PC-3 (cell line): ENCODE data around the gene PXK. TPM values are rescaled to one million over a fixed set of nuclear protein-coding genes. Genes with fewer than 3 reads are reported as not detected.

ENCODE experiments used
- ATAC-seq: fragments of 200-7000 bp; cut with Tn5 transposase; 2 replicates; pipeline ENCODE4 v1.9.1; 2020; ENCODE audit warnings: mild to moderate bottlenecking, moderate library complexity
- BruUV-seq: library from RNA; stranded (reverse); fragments of 400-500 nt; replicated peaks from 2 replicates; lab custom pipeline; 2021; lab: Mats Ljungman, UMichigan
- CTCF ChIA-PET: fragments of 300-600 bp; sonication (Branson Sonifier 250); formaldehyde crosslinking; loops from one replicate; lab custom pipeline; 2022; ENCODE audit warnings: antibody characterized with exemption; lab: Charles Lee
- POLR2A ChIA-PET: fragments of 300-600 bp; sonication (Branson Sonifier 250); formaldehyde crosslinking; loops from one replicate; lab custom pipeline; 2022; ENCODE audit warnings: antibody characterized with exemption; ENCODE audit not compliant: unreplicated experiment; lab: Charles Lee
- DNase-seq: peaks from one replicate; pipeline ENCODE4 v3.0.0-alpha.2; 2015
- H2AFZ ChIP-seq: fragments of 300-600 bp; sonication (generic); 2 replicates; pipeline ENCODE4 v1.6.0; 2016; ENCODE audit warnings: antibody characterized with exemption, low read length
- H3F3A ChIP-seq: fragments of 300-600 bp; sonication (generic); one replicate; pipeline ENCODE4 v1.6.0; 2017; ENCODE audit warnings: antibody characterized with exemption, low read length, control low read depth, mild to moderate bottlenecking; ENCODE audit not compliant: unreplicated experiment
- H3K27ac ChIP-seq: fragments of 300-600 bp; sonication (generic); 2 replicates; pipeline ENCODE4 v1.5.1; 2016; ENCODE audit warnings: mild to moderate bottlenecking, low read length
- H3K27me3 ChIP-seq: fragments of 300-600 bp; sonication (generic); 2 replicates; pipeline ENCODE4 v1.6.1; 2016; ENCODE audit warnings: low read length, mixed read lengths
- H3K36me3 ChIP-seq: fragments of 300-600 bp; sonication (generic); 2 replicates; pipeline ENCODE4 v1.6.1; 2016; ENCODE audit warnings: low read depth, mixed run types, low read length, mixed read lengths
- H3K4me1 ChIP-seq: fragments of 300-600 bp; sonication (generic); 2 replicates; pipeline ENCODE4 v1.5.1; 2016; ENCODE audit warnings: low read length; ENCODE audit not compliant: insufficient read depth
- H3K4me2 ChIP-seq: fragments of 300-600 bp; sonication (generic); 2 replicates; pipeline ENCODE4 v1.6.0; 2016; ENCODE audit warnings: low read length
- H3K4me3 ChIP-seq: fragments of 300-600 bp; sonication (generic); 2 replicates; pipeline ENCODE4 v1.5.1; 2016; ENCODE audit warnings: mild to moderate bottlenecking, low read length, mixed read lengths
- H3K79me2 ChIP-seq: fragments of 300-600 bp; sonication (generic); 2 replicates; pipeline ENCODE4 v1.6.1; 2017; ENCODE audit warnings: low read length, mixed read lengths
- H3K9ac ChIP-seq: fragments of 300-600 bp; sonication (generic); 2 replicates; pipeline ENCODE4 v1.6.0; 2016; ENCODE audit warnings: mild to moderate bottlenecking, low read length
- H3K9me2 ChIP-seq: fragments of 300-600 bp; sonication (generic); replicated peaks from 2 replicates; pipeline ENCODE4 v1.6.1; 2016; ENCODE audit warnings: mixed run types, low read length, mixed read lengths
- H3K9me3 ChIP-seq: fragments of 300-600 bp; sonication (generic); 2 replicates; pipeline ENCODE4 v1.6.1; 2016; ENCODE audit warnings: low read length, mixed read lengths
- H4K20me1 ChIP-seq: fragments of 300-600 bp; sonication (generic); 2 replicates; pipeline ENCODE4 v1.6.1; 2016; ENCODE audit warnings: low read length, mixed read lengths
- EZH2 ChIP-seq: fragments of 300-600 bp; sonication (generic); IDR thresholded peaks from one replicate; pipeline ENCODE4 v1.6.1; 2017; ENCODE audit warnings: antibody characterized with exemption, mild to moderate bottlenecking, low read length; ENCODE audit not compliant: unreplicated experiment
- EZH2phosphoT487 ChIP-seq: fragments of 300-600 bp; sonication (generic); IDR thresholded peaks from 2 replicates; pipeline ENCODE4 v1.6.1; 2018; ENCODE audit warnings: mild to moderate bottlenecking, antibody characterized with exemption, low read length, borderline replicate concordance
- intact Hi-C: fragments of 100-400 bp; cut with micrococcal nuclease; formaldehyde crosslinking; loops from 2 replicates; pipeline ENCODE4 v1.9.0; 2023
- total RNA-seq: library from RNA; depleted of rRNA; stranded (reverse); fragments of >200 nt; gene quantifications from 2 replicates; pipeline ENCODE4 v1.2.3, GENCODE V29; 2014
- TF ChIP-seq, protein P1 (sequence below): fragments of 300-600 bp; sonication (generic); conservative IDR thresholded peaks from 2 replicates; pipeline ENCODE4 v1.5.1; 2017; ENCODE audit warnings: antibody characterized with exemption, low read depth, mild to moderate bottlenecking, low read length

Gene PXK
- total RNA-seq, 1 experiment from 2014 or later, result 14.5 TPM

DNA sequence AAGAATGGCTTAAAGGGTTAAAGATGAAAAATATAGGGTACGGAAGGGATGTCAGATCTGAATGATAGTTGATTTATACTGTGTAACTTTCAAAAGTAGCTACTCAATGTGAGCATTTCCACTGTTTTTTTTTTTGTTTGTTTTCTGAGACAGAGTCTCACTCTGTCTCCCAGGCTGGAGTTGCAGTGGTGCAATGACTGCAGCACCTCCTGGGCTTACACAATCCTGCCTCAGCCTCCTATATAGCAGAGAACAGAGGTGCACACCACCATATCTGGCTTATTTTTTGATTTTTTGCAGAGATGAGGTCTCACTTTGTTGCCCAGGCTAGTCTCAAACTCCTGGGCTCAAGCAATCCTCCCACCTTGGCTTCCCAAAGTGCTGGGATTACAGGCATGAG lies 9.9 kb upstream of the PXK start:
- intact Hi-C loops, result no loop called here
- no peak overlapping the region for H3K27ac ChIP-seq
- H3K9ac ChIP-seq, result no peak overlapping the region
- no peaks in the 10 kb centered on the region for H3K9me2 ChIP-seq
- BruUV-seq, result no TSS peak
- no peaks in the 10 kb centered on the region for H4K20me1 ChIP-seq
- no peaks in the 10 kb centered on the region for H3K9me3 ChIP-seq
- ChIA-PET POLR2A (no interaction called here), CTCF (no interaction called here)
- H3K4me1 ChIP-seq, result no peaks in the 10 kb centered on the region
- H3K79me2 ChIP-seq, result no peaks in the 10 kb centered on the region
- no peaks in the 10 kb centered on the region for H3K27me3 ChIP-seq
- H3K4me3 ChIP-seq, result no peak overlapping the region
- no peak overlapping the region for H2AFZ ChIP-seq
- no peak for ATAC-seq
- no peak overlapping the region for H3K4me2 ChIP-seq
- no peak for DNase-seq
- peaks cover 12% of the 10 kb centered on the region; the same call in 1 of the 2 replicates for H3K36me3 ChIP-seq
- TF ChIP-seq EZH2 (no peak), EZH2phosphoT487 (no peak)
- TF ChIP-seq, protein P1, sequence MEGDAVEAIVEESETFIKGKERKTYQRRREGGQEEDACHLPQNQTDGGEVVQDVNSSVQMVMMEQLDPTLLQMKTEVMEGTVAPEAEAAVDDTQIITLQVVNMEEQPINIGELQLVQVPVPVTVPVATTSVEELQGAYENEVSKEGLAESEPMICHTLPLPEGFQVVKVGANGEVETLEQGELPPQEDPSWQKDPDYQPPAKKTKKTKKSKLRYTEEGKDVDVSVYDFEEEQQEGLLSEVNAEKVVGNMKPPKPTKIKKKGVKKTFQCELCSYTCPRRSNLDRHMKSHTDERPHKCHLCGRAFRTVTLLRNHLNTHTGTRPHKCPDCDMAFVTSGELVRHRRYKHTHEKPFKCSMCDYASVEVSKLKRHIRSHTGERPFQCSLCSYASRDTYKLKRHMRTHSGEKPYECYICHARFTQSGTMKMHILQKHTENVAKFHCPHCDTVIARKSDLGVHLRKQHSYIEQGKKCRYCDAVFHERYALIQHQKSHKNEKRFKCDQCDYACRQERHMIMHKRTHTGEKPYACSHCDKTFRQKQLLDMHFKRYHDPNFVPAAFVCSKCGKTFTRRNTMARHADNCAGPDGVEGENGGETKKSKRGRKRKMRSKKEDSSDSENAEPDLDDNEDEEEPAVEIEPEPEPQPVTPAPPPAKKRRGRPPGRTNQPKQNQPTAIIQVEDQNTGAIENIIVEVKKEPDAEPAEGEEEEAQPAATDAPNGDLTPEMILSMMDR, result no peak
- no peaks in the 10 kb centered on the region for H3F3A ChIP-seq

DNA sequence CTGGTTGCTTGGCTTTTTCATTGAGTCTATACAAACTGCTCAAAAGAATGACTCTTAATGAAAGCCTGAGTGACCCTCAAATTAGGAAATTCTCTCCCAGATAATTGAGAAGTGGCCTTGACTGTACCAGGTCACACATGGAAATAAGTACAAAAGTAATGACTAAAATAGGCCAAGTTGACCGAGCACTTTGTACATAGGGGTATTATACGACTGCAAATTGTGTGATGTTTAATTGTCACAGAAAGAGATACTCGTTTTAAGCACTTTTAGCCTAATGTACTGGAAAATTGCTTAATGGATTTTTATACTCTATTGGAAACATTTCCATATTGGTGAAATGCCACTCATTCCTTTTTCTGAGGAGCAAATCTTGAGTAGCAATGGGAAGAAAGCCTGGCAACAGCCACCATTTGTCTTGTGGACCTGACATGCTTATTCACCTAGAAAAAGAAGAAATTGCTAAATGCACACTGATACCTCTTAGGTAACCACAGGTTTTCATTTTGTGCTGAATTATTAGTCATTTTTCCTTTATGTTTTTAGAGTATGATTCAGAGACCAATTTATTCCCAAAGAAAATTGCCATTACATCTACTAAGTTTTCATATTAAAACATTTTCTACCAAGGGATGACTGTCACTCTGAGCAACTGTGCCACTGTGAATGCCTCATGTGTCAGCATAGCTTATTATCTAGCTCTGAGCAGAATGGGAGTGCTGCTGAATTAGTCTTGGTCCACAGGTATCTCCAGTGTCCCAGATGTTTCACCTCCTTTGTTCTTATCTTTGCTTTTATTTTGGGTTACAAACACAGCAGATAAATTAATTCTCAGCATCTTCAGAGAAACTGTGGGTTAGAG lies 8.9 kb upstream of the PXK start:
- H3K4me1 ChIP-seq, result no peaks in the 10 kb centered on the region
- CTCF ChIA-PET, result no interaction called here
- no peaks in the 10 kb centered on the region for H3K27me3 ChIP-seq
- H3K79me2 ChIP-seq, result no peaks in the 10 kb centered on the region
- no peak overlapping the region for H3K4me2 ChIP-seq
- no peak overlapping the region for H3K9ac ChIP-seq
- ATAC-seq (peak; percentile 36), DNase-seq (peak; percentile 13)
- TF ChIP-seq EZH2phosphoT487 (no peak), EZH2 (no peak)
- TF ChIP-seq, protein P1, result no peak
- H2AFZ ChIP-seq, result no peak overlapping the region
- H3F3A ChIP-seq, result no peaks in the 10 kb centered on the region
- H3K9me3 ChIP-seq, result no peaks in the 10 kb centered on the region
- H3K9me2 ChIP-seq, result no peaks in the 10 kb centered on the region
- intact Hi-C loops, result no loop called here
- no peaks in the 10 kb centered on the region for H4K20me1 ChIP-seq
- POLR2A ChIA-PET, result no interaction called here
- no peak overlapping the region for H3K4me3 ChIP-seq
- BruUV-seq, result TSS peak; percentile 1
- peaks cover 8% of the 10 kb centered on the region; the same call in 1 of the 2 replicates for H3K36me3 ChIP-seq
- no peak overlapping the region for H3K27ac ChIP-seq
